GM21423 (cell line): Measurements from ENCODE around the gene NFE2L1.

Source experiments
- ATAC-seq: cut with Tn5 transposase; IDR thresholded peaks from one replicate; pipeline ENCODE4 v1.9.1; 2021; ENCODE audit warnings: mild to moderate bottlenecking, moderate library complexity; ENCODE audit not compliant: unreplicated experiment

Gene NFE2L1

GRCh38 chr17:48046296-48046695, 1.9 kb upstream of the NFE2L1 start:
- no peak for ATAC-seq

- no peak for ATAC-seq
Measured at GRCh38 chr17:48047113-48047740, 932 bp upstream of the NFE2L1 start.

DNA sequence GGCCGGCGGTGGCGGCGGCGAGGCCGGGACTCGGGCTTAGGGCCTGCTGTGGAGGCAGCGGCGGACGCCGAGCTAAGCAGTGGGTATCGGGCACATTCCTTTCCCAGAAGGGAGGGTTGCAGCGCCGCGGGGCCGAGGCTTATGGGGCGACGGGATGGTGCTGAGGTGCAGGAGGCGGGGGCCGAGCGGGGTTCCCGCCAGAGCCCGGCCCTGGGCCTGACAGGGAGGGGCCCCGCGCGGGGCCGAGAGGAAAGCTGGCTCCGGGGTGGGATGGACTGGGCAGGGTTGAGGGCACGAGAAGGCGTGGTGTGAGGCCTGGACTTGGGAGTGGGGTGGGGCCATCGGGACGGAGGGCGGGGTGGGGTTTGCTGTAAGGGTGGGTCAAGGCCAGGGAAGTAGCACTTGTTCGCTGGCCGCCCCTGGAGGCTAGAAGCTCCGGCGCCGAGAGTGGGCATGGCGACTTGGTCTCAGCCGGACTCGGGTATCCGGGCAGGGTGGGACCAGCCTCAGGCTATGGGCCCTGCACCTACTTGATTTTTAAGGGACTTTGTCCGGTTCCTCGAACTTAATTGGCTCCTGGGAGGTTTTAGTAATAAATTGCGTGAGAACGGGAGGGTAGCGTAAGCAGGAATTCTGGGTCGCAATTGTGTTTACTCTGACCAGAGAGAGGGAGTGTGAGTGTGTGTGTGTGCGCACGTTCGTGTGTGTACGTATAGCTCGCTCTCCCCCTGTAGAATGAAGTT, 396 bp downstream of the NFE2L1 start:
- peak; percentile 31 for ATAC-seq

GRCh38 chr17:48051283-48051682, 3.1 kb downstream of the NFE2L1 start:
- ATAC-seq = no peak

DNA sequence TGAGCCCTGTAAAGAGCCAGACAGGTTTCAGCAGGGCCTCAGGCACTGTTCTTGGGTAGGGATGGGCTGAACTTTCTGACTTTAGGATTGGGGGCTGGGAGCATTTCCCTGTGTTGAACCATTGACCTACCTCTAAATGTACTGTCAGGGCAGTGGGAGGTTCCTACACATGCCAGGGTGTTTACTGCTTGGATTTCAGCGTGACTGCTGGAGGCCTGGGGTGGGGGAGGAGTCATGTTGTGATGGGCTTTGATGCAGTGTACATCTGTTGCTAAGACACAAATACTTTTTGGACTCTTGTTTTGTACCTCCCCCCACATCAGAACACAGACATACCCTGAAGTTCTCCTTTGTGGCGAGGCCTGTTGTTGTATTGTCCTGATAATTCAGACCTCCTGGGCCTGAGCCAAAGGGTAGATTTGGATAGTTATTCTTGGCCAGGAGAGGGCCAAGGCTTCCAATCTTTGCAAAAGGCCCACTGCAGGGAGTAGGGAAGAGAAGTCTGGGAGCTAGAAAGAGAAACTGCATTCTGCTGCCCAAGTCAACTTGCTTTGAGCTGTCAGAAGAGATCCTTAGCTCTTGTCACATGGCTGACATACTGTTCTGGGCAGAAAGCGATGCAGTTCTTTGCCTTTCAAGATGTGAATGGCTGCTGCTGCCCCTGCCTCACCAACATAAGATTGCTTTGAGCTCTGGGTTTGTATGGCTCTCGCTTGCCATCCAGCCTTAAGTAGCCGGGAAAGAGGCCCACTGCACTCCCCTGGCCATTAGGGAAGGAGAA, 3.7 kb downstream of the NFE2L1 start:
- no peak for ATAC-seq

DNA sequence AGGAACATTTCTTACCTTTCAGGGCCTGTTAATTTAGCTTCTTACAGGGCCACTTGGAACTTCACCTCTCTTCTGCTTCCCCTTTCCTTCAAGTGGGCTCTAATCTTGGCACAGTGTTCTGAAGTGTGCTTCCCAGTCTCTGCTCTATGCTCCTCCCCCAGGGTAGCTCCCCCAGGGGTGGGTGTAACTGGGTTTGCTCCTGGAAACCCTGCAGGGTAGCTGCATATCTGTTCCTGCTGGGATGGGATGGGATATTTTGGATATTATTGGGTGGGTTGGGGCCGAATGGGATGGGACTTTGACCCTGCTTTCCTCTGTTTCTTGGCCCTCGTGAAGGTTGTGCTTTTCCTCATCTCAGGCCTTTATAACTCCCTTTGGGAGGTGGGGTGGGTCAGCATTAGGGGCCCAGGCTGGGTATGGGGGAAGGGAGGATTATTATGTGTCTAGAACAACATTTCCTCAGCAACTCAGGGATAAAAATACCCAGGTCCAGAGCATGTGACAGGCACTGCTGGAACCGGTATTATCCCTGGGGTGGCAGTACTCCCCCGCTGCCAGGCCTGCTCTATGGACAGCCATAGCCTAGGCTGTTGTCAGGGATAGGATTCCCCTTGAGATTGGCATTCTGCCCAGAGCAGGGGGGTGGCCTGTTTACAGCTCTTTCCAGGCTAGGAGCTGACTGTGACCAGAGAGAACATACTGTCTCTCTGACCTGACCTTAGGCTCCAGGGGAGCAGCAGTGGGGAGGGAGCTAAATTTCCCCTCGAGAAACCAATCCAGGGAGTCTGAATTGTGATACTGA, 5.0 kb downstream of the NFE2L1 start:
- ATAC-seq = no peak

- ATAC-seq = no peak
Measured at GRCh38 chr17:48053758-48054237, 5.6 kb downstream of the NFE2L1 start.

- ATAC-seq = no peak
Measured at GRCh38 chr17:48054238-48055185, 6.4 kb downstream of the NFE2L1 start.

DNA sequence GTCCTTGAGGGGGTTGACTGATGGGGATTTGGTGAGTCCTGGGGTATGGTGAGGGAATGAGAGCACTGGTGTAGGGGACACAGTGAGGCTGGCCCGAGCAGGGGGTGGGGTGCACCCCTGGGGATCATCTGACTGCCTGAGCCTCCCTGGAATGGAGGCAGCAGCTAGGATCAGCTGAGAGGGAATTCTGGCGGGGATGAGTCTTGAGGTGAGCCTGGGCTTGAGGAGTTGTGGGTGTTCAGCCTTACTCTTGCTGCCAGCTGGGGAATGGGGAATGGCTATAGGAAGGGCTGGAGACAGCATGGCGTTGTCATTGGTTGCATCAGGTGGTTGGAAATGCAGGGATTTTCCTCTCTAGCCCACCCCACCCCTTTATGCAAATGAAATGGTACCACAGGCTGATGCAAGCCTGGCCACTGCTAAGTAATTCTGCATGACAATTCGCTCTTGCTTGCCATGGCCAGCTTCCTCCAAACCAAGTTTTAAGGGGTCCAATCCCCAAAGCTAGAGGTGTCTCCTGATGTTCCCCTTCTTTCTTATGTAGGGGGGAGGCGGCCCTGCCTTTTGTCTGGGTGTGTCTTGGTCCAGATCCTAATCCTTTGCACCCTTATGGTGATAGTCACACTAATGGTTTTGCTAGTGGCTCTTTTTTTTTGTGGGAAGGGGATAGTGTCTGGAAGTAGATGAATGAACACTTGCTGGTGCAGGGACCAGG, 7.5 kb downstream of the NFE2L1 start:
- ATAC-seq = no peak

- no peak for ATAC-seq
Measured at GRCh38 chr17:48056246-48056745, 8.1 kb downstream of the NFE2L1 start.

GRCh38 chr17:48056879-48057278, 8.7 kb downstream of the NFE2L1 start:
- ATAC-seq = no peak

GRCh38 chr17:48057626-48058025, 9.5 kb downstream of the NFE2L1 start:
- no peak for ATAC-seq

GRCh38 chr17:48058393-48059124, 10.4 kb downstream of the NFE2L1 start:
- no peak for ATAC-seq

- no peak for ATAC-seq
Measured at GRCh38 chr17:48059125-48059668, 11.0 kb downstream of the NFE2L1 start.

- no peak for ATAC-seq
Measured at GRCh38 chr17:48060249-48060648, 12.1 kb downstream of the NFE2L1 start.

DNA sequence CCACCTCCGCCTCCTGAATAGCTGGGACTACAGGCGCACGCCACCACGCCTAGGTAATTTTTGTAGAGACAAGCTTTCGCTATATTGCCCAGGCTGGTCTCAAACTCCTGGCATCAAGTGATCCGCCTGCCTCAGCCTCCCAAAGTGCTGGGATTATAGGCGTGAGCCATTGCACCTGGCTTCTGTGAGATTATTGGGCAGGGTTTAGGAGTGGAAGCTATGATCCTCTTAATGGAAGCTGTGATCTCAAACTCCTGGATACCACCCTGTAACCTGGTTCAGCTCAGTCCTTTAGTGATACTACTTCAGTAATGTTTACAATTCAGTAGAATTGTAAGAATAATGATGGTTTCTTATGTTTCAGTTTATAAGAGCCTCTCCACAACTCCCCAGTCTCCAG, 14.1 kb downstream of the NFE2L1 start:
- no peak for ATAC-seq

DNA sequence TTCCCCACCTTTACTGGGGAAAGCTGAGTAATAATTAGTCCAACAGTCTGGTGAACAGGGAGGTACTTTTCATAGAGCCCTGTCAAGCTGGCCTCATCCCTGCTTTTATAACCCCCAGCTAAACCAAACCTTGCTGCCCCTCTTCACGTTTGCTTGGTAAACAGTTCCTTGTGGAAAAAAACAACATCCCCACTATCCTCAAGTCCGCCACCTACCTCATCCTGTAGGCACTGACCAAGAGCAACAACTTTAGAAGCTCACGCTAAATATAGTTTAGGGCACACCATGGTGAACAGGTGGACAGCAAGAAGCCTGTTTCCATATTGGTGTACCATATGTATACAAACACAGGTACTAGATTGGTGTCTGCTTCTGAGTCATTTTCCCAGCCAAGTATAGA, 16.5 kb downstream of the NFE2L1 start:
- no peak for ATAC-seq

DNA sequence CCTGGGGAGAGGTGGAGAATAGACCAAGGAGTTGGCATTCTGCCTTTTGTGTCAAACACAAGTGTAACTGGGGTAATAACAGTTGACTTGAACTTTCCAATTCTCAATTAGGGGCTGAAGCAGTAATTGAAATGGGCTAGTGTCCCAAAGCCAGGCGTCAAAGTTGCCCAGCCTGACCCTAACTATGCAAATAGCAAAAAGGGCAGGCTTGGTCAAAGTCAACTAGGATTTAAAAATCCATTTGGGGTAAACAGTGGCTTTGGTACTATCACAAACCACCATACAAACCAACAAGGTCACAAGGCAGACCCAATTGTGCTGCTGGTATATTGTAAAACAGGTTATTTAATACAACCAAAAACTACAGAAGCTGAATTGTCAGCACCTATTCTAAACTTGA, 18.0 kb downstream of the NFE2L1 start:
- no peak for ATAC-seq
